Stimulated activated CD8-positive, alpha-beta memory T cell treated with anti-CD3 and anti-CD28 coated beads, Interleukin-12 subunit alpha, Interleukin-12 subunit beta, amount 100 ng/mL, for 24 hours (primary cell): ENCODE measurements around the gene ABCG2.

Experiments used
- DNase-seq: peaks from one replicate; pipeline ENCODE4 v3.0.0-alpha.2; 2020; ENCODE audit errors: extremely low read depth

ABCG2 gene

DNA sequence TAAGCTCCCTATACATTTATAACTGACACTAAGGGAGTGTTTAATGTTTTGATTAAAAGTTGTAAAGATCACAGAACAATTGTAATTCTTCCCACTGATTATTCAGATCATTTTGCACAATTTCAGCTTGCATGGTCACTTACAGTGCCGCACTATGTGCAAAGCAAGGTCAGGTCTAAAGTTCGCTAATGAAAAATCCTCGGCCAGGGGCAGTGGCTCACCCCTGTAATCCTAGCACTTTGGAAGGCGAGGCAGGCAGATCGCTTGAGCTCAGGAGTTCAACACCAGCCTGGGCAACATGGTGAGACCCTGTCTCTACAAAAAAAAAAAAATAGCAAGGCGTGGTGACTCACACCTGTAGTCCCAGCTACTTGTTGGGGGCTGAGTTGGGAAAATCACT lies 94.0 kb downstream of the ABCG2 start:
- no peak for DNase-seq

- no peak for DNase-seq
Observed at GRCh38 chr4:88063634-88064296, 94.7 kb downstream of the ABCG2 start.

GRCh38 chr4:88062843-88063242 lies 95.6 kb downstream of the ABCG2 start:
- no peak for DNase-seq

GRCh38 chr4:88062311-88062710 lies 96.1 kb downstream of the ABCG2 start:
- DNase-seq, result no peak

DNA sequence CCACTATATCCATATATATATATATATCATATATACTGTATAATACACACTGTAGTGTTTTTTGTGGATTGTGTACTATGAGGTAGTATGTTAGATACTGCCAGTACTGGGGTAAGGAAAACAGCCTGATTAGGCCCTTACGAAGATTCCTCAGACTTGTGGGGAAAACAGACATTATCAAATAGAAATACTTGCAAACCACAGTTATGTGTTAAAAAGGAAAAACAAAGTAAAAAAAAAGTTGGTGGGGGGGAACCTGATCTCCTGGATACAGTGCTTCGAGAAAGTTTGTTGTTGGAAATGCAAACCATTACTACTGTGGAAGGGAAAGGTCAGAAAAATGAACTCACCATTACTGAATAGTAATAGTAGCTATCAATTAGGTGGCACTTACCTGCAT lies 98.0 kb downstream of the ABCG2 start:
- DNase-seq, result no peak

- DNase-seq, result no peak
Observed at GRCh38 chr4:88059766-88060165, 98.7 kb downstream of the ABCG2 start.

DNA sequence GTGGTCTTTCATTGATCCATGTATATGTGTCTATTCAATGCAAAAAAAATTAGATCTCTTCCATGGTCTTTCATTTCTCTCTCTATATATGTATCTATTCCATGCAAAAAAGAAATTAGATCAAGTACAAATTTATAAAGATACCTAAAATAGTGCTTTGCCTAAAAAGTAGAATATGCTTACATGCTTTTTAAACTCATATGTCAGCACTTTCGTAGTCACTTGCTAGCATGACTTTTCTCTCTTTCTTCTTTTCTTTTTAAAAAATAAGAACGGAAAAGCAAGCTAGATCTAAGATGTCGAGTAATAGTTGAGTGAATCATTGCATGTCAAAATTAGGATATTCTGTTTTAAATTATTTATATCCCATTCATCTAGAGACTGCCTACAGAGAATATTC lies 100.1 kb downstream of the ABCG2 start:
- no peak for DNase-seq

- DNase-seq, result no peak
Observed at GRCh38 chr4:88054901-88055300, 103.5 kb downstream of the ABCG2 start.

- no peak for DNase-seq
Observed at GRCh38 chr4:88054229-88054628, 104.2 kb downstream of the ABCG2 start.

DNA sequence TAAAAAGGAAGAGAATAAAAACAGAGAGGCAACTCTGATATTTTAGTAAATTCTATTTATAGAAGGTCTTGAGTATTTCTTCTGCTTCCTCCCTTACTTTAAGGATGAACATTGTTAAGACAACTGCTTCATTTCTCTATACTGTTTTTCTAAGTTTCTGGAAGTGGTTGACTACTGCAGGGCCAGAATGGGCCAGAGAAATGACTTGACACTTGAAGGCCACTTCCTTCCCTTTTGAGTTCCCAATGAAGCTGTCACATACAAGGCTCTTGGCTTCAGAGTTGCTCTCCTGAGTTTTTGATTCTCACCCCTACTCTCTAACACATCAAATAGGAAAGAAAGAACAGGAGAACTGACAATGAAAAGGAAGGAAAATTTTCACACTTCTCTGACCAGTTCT lies 113.4 kb downstream of the ABCG2 start:
- no peak for DNase-seq

GRCh38 chr4:88043586-88044340 lies 114.7 kb downstream of the ABCG2 start:
- DNase-seq, result no peak

DNA sequence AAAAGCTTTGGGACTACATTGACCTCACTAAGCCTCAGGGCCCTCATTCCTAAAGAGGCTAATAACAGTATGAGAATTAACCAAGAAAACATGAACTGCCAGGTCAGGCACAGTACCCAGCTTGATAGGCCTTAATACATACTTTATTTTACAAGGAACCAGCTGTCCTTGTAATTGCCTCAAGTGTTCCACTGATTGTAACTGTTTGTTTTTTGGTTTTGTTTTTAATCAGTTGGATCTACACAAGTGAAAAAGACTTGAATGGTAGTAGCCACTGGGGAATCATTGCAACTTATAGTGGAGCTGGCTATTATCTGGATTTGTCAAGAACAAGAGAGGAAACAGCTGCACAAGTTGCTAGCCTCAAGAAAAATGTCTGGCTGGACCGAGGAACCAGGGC lies 115.4 kb downstream of the ABCG2 start:
- no peak for DNase-seq

DNA sequence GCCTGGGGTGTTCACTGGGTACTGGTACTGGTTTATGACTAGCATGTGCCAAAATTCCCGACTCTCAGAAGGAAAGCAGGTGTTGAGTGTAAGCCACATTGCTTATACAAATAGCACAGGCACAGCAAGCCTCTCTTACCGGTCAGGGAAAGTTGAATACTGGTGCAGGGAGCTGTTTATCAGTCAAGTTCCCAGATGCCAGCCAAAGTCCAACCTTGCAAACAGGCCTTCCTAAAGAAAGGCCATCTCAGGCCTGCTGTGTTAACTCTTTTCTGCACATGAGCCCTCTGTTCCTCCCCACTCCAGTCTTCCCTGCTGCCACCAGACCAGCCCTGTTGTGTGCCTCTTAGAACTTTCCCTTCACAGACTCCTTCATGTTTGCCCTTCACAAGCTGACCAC lies 116.8 kb downstream of the ABCG2 start:
- no peak for DNase-seq

GRCh38 chr4:88040707-88041106 lies 117.7 kb downstream of the ABCG2 start:
- DNase-seq, result no peak
